Vagina (tissue), 2 donors: ENCODE results near the gene C22orf39. TPM values are rescaled to one million over a fixed set of nuclear protein-coding genes. Genes with fewer than 3 reads are reported as not detected.

ENCODE experiments used
- DNase-seq, 2 donors: peaks; one replicate each; pipeline ENCODE4 v3.0.0-alpha.2; 2017; ENCODE audit errors: extremely low spot score in 2 of 2
- H3K27ac ChIP-seq: fragments of 200-600 bp; sonication (generic); one replicate; pipeline ENCODE4 v1.5.1; 2019
- H3K27me3 ChIP-seq: fragments of 200-600 bp; sonication (generic); one replicate; pipeline ENCODE4 v1.5.1; 2019
- H3K36me3 ChIP-seq, 2 donors: fragments of 200-600 bp; sonication (generic); one replicate each; pipeline ENCODE4 v1.5.1; 2017 to 2019
- H3K4me1 ChIP-seq: fragments of 200-600 bp; sonication (generic); one replicate; pipeline ENCODE4 v1.5.1; 2019
- H3K4me3 ChIP-seq, 2 donors: fragments of 200-600 bp; sonication (generic); 1 replicate in 1 of 2; 2 replicates in 1 of 2; pipeline ENCODE4 v1.5.1; 2016 to 2019
- H3K9me3 ChIP-seq: fragments of 200-600 bp; sonication (generic); one replicate; pipeline ENCODE4 v1.5.1; 2019
- CTCF ChIP-seq, 3 experiments: fragments of 450-650 bp in 2 of 3; fragments of 200-600 bp in 1 of 3; sonication (generic) in 1 of 3; IDR thresholded peaks; one replicate each; pipeline ENCODE4 v1.5.1; 2017 to 2019; ENCODE audit warnings: antibody characterized with exemption in 3 of 3, mild to moderate bottlenecking in 2 of 3, moderate library complexity in 2 of 3
- POLR2A ChIP-seq, 2 donors: fragments of 450-650 bp; IDR thresholded peaks; one replicate each; pipeline ENCODE4 v1.6.1; 2017; ENCODE audit warnings: antibody characterized with exemption in 2 of 2, mild to moderate bottlenecking in 2 of 2, moderate library complexity in 2 of 2
- POLR2AphosphoS5 ChIP-seq, 2 donors: sonication (generic); formaldehyde crosslinking; IDR thresholded peaks; one replicate each; pipeline ENCODE4 v1.9.0; 2017; ENCODE audit warnings: antibody characterized with exemption in 2 of 2, mild to moderate bottlenecking in 2 of 2, low read depth in 1 of 2; ENCODE audit not compliant: insufficient read depth in 1 of 2
- intact Hi-C: fragments of 100-400 bp; cut with DNase I; formaldehyde crosslinking; loops from one replicate; pipeline ENCODE4 v1.15.1; 2023
- total RNA-seq: library from RNA; depleted of rRNA; stranded (reverse); fragments of >200 nt; gene quantifications from one replicate; pipeline ENCODE4 v1.2.3, GENCODE V29; 2016

C22orf39 gene
- total RNA-seq, 1 donor from 2014 or later, result 46.9 TPM

DNA sequence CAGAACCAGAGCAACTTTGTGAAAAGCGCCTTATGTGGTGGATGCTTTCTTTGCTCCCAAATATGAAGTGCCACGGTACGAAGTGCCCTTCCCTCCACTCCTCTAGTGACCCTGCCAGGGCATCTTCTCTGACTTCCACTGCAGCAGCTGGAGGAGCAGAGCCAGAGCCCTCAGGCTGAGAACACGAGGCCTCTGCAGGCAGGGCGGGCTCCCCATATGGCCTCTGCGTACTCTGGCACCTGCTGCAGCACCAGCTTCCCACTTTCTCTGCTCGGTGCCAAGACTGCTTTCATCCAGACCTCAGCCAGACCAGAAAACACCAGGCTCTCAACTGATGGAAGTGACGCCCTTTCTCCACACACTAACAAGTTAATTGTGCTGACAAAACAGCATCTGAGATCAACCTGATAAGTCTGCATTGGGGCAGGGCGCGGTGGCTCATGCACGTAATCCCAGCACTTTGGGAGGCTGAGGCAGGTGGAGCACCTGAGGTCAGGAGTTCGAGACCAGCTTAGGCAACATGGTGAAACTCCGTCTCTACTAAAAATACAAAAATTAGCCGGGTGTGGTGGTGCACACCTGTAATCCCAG is 18.7 kb upstream of the C22orf39 start:
- TF ChIP-seq POLR2AphosphoS5 (IDR thresholded peaks at IDR 0.05; ENCODE audit: insufficient read depth in 1 of 2, low read depth in 1 of 2), result no peak
- TF ChIP-seq POLR2A (IDR thresholded peaks at IDR 0.05), result no peak
- TF ChIP-seq CTCF (IDR thresholded peaks at IDR 0.05), result no peak
- H3K36me3 ChIP-seq, result peaks cover 0 to 80% of the 10 kb centered on the region in 2 donors
- intact Hi-C loops, result no loop called here
- peak in 1 of 2 donors; percentile 44 for DNase-seq
- H3K4me3 ChIP-seq, result no peak overlapping the region
- H3K9me3 ChIP-seq, result no peaks in the 10 kb centered on the region
- H3K27me3 ChIP-seq, result no peaks in the 10 kb centered on the region
- no peak overlapping the region for H3K27ac ChIP-seq
- H3K4me1 ChIP-seq, result no peaks in the 10 kb centered on the region

DNA sequence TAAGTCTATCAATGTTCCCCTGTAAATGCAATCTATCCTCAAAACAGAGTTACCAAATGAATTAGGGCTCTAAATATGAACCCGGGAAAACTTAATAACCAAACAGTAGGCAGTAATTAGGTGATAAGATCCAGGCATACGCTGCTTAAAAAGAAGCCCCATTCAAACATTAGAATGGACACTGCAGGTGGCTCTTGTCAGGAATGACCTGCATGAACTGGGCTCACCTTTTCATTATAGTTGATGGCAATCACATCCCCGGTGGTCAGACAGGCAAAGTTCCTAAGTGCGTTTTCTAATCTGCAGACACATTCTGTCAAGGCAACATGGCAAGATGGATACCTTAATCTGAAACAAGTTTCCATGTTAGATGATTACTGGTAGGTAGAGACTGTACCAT is 17.5 kb upstream of the C22orf39 start:
- Histone ChIP-seq H3K27me3 (no peaks in the 10 kb centered on the region), H3K4me3 (no peak overlapping the region), H3K9me3 (no peaks in the 10 kb centered on the region), H3K27ac (no peak overlapping the region), H3K4me1 (no peaks in the 10 kb centered on the region), H3K36me3 (peaks cover 0 to 69% of the 10 kb centered on the region in 2 donors)
- intact Hi-C loops, result no loop called here
- DNase-seq, result peak in 1 of 2 donors; percentile 3
- TF ChIP-seq POLR2A (IDR thresholded peaks at IDR 0.05) (no peak), POLR2AphosphoS5 (IDR thresholded peaks at IDR 0.05; ENCODE audit: insufficient read depth in 1 of 2, low read depth in 1 of 2) (no peak), CTCF (IDR thresholded peaks at IDR 0.05) (no peak)

GRCh38 chr22:19464546-19464945 is 17.0 kb upstream of the C22orf39 start:
- DNase-seq, result peak in 1 of 2 donors; percentile 20
- intact Hi-C loops, result no loop called here
- no peak overlapping the region for H3K27ac ChIP-seq
- no peaks in the 10 kb centered on the region for H3K27me3 ChIP-seq
- H3K4me3 ChIP-seq, result no peak overlapping the region
- peaks cover 0 to 65% of the 10 kb centered on the region in 2 donors for H3K36me3 ChIP-seq
- no peaks in the 10 kb centered on the region for H3K4me1 ChIP-seq
- no peak for TF ChIP-seq POLR2A (IDR thresholded peaks at IDR 0.05)
- no peak for TF ChIP-seq POLR2AphosphoS5 (IDR thresholded peaks at IDR 0.05; ENCODE audit: insufficient read depth in 1 of 2, low read depth in 1 of 2)
- TF ChIP-seq CTCF (IDR thresholded peaks at IDR 0.05), result no peak
- H3K9me3 ChIP-seq, result no peaks in the 10 kb centered on the region

- H3K4me1 ChIP-seq, result no peaks in the 10 kb centered on the region
- intact Hi-C loops, result no loop called here
- H3K27me3 ChIP-seq, result no peaks in the 10 kb centered on the region
- H3K36me3 ChIP-seq, result peaks cover 0 to 57% of the 10 kb centered on the region in 2 donors
- DNase-seq, result no peak
- H3K4me3 ChIP-seq, result no peak overlapping the region
- no peak overlapping the region for H3K27ac ChIP-seq
- TF ChIP-seq POLR2A (IDR thresholded peaks at IDR 0.05) (no peak), CTCF (IDR thresholded peaks at IDR 0.05) (no peak), POLR2AphosphoS5 (IDR thresholded peaks at IDR 0.05; ENCODE audit: insufficient read depth in 1 of 2, low read depth in 1 of 2) (no peak)
- H3K9me3 ChIP-seq, result no peaks in the 10 kb centered on the region
Observed at GRCh38 chr22:19463491-19464469, 16.3 kb upstream of the C22orf39 start.
